Activated CD8-positive, alpha-beta memory T cell treated with anti-CD3 and anti-CD28 coated beads for 1 hour (primary cell): ENCODE data around the gene ASGR1.
"Not testable (repeated sequence)": the region's sequence is repeated elsewhere in the genome, so short reads cannot be mapped to it uniquely, and the experiment has no call there.

ENCODE experiments used
- DNase-seq, 2 donors: peaks; one replicate each; pipeline ENCODE4 v3.0.0-alpha.2; 2020; ENCODE audit warnings: low read depth in 1 of 2; ENCODE audit errors: extremely low read depth in 1 of 2

ASGR1 gene

DNA sequence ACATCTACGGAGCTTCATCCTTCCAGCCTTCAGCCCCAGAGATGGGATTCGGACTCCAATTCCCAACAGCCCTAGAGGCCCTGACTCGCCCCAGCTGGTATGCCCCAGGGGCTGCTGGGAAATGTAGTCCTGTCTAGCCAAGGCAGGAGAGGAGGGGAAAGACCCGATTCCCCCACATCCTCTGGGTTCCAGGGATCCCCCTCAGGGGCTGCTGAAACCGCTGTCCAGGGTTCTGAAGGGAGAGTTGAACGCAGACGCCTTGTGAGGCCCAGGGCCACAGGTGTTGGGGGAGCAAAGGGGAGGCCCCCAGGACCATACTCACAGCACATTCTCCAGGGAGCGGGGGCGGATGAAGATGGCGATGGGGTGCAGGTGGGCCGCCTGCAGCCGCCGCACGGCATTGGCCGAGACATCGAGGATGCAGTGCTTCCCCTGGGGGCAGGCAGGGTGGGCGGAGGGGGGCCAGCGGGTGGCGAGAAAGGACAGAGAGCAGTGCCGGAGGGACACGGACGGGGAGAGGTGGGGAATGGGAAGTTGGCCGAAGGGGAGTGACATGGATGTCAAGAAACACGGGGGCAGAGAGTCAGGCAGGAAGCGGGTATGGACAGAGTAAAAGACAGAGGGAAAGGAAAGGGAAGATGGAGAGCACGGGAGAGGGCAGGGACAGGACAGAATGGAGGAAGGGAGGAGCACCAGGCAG lies 12.6 kb upstream of the ASGR1 start:
- DNase-seq, result no peak

GRCh38 chr17:7191069-7191468 lies 11.9 kb upstream of the ASGR1 start:
- no peak for DNase-seq

DNA sequence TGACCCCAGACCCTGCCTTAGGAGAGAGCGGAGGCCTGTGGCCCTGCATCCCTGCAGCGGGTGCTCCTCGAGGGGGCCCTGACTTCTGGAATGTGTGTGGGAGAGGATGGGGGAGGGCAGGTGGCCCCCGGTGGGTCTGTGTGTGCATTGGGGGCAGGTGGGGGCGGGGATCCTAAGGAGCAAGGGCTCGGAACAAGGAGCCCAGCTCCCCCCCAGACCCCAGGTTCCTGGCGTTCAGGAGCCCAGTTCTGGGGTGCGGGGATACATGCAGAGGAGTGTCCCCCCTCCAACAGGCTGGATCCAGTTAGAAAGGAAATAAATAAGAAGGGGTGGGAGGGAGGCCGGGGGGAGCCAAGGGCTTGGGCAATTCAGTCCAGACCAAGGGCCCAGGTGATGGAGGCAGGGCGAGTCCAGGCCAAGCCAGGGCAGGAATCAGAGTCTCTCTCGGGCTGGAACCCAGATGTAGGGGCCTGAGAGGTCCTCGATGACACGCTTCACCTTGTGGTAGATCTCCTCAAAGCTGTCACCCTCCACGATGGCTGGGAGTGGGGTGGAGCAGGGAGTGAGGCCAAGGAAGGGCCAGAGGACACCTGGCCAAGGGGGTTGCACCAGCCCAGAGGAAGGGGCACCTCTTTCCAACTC lies 11.2 kb upstream of the ASGR1 start:
- no peak for DNase-seq

GRCh38 chr17:7186241-7186640 lies 7.1 kb upstream of the ASGR1 start:
- DNase-seq, result no peak

DNA sequence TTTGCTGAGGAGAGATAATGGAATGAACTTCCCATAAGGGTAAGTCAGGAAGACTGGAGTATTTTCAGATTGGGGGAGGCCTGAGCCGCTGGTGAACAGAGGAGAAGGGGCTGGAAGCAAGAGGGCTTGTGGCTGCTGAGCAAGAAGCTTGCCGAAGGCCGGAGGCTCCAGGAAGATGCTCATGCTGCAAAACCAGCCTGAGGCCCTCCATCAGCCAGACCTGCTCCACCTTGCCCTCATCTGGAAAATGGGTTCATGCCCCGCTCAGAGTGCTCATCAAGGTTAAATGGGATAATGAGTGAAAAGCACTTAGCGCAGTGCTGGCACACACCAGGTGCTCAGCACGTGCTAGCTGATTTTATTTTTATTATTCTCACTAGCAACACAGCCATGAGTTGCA lies 5.5 kb upstream of the ASGR1 start:
- no peak for DNase-seq

DNA sequence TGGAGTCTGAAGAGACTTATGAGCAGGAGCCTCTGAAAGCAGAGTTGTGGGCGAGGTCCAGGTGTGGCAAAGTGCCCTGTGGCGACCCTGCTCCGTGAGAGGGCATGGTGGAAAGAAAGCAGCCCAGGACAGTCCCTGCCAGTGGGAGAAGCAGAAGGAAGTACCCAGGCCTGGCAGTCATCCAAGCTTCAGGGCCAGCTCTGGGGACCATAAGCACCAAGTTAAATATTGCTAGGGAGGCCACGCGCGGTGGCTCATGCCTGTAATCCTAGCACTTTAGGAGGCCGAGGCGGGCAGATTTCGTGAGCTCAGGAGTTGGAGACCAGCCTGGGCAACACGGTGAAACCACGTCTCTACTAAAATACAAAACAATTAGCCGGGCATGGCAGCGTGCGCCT lies 4.9 kb upstream of the ASGR1 start:
- DNase-seq, result no peak

DNA sequence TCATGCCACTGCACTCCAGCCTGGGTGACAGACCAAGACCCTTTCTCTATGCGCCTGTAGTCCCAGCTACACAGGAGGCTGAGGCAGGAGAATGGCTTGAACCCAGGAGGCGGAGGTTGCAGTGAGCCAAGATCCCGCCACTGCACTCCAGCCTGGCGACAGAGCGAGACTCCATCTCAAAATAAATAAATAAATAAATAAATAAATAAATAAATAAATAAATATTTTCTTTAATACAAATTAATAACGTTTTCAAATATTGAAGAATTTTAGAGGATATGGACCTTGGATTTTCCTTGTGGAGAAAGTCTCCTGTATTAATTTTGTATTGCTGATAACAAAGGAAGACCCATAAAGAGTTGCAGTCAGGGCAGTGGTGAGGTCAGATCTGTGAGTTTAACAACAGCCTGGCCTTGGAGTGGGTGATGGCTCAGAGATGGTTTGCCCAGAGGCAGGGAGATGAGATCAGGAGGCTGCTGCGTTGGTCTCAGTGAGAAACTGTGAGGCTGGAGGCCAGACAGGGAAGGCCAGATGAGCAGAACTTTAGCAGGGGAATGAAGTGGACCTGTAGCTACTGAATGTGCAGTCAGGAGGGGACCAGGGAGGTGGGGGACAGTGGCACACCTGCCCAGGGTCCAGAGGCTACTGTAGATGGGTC lies 4.4 kb upstream of the ASGR1 start:
- DNase-seq, result no peak

DNA sequence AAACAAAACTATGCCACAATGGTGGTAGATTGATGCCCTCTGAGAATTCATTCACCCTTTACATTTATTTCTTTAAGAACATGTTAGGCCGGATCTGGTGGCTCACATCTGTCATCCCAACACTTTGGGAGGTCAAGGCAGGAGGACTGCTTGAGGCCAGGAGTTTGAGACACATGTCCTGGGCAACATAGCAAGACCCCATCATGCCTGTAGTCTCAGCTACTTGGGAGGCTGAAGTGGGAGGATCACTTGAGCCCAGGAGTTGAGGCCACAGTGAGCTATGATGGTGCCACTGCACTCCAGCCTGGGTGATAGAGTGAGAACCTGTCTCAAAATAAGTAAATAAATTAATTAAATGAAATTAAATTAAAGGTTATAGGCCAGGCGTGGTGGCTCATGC lies 2.9 kb upstream of the ASGR1 start:
- not testable (repeated sequence) for DNase-seq

GRCh38 chr17:7178973-7179316 lies 225 bp downstream of the ASGR1 start:
- no peak for DNase-seq

DNA sequence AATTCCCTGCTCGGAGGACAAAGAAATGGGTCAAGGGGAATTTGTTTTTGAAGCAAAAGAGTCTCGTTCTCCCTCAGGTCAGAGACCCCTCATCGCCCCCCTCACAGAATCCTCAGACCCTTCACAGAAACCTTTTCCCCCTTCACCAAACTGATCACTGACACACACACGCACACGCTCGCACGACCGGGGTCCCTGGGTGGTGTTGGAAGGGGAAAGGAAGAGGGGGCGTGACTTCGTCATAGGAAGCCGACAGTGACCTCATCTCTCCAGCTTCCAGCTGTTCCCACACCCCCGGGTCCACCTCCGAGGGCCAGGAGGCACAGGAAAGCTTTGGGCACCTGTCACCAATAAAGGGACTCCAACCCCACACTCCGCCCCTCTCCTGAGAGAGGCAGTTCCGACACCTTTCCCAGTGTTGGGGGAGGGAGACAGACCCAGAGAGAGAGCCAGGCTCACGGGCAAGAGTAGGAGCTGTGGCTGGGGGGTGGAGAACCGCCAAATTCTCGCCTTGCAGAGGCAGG lies 1.2 kb downstream of the ASGR1 start:
- no peak for DNase-seq

GRCh38 chr17:7177191-7177953 lies 1.8 kb downstream of the ASGR1 start:
- peak; percentile 14 to 35 for DNase-seq

DNA sequence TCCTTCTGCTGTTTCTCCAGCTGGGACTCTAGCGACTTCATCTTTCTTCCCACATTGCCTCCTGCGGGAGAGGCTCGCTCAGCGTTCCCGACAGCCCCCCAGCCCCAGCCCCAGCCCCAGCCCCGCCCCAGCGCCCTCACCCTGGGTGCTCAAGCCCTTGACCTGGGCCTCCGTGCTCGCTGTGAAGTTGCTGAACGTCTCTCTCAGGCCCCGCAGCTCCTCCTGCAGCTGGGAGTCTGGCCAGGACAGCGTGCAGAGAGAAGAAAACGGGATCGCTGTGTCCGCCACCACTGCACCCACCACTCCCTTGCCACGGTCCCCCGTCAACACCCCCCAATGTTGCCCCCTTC lies 2.4 kb downstream of the ASGR1 start:
- DNase-seq, result no peak

- no peak for DNase-seq
Measured at GRCh38 chr17:7176107-7176840, 2.9 kb downstream of the ASGR1 start.

DNA sequence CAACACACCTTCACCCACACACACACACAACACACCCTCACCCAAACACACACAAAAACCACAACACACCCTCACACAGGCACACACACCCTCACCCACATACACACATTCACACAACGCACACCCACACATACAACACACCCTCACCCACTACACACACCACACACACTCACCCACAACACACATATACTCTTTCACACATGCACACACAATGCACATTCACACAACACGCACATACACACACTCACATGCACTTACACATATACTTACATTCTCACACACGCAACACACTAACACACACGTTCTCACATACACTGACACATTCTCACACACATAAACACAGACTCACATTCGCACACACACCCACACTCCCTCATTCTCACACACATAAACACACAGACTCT lies 3.8 kb downstream of the ASGR1 start:
- no peak for DNase-seq

GRCh38 chr17:7174603-7175326 lies 4.4 kb downstream of the ASGR1 start:
- DNase-seq, result no peak

DNA sequence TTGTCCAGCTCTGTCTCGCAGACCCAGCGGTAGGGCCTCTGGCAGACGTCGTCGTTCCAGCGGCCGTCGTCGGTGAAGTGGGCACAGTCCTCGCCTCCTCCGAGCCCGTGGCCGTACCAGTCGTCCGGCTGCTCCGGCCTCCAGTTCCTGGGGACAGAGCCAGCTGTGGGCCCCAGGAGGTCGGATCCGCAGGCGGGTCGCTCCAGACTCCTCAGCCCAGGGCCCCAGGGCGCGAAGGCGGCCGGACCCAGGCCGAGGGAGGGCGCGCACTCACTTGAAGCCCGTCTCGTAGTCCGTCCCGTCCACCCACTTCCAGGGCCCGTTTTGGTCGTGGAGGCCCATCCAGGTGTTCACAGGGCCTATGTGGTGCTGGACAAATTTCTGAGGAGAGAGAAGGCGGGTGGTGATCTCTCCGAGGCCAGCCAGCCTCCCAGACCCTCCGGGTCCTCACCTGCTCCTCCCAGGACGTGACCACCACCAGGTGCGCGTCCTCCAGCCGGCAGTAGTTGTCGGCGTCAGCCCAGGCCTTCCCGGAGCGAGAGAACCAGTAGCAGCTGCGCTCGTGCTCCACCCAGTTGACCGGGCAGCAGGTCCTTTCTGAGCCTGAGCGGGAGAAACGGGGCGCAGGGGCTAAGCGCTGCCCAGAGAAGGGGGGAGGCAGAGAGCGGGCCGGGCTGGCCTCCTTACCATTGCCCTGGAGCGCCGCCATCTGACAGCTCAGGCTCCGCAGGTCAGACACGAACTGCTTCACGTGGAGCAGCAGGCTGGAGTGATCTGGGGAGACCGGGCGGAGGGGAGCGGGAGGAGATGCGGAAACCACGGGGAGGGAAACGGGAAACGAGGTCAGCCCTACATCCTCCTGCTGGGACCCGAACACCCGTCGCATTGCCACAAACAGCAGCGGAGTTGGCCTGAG lies 5.2 kb downstream of the ASGR1 start:
- DNase-seq, result peak in 1 of 2 donors; percentile 17

DNA sequence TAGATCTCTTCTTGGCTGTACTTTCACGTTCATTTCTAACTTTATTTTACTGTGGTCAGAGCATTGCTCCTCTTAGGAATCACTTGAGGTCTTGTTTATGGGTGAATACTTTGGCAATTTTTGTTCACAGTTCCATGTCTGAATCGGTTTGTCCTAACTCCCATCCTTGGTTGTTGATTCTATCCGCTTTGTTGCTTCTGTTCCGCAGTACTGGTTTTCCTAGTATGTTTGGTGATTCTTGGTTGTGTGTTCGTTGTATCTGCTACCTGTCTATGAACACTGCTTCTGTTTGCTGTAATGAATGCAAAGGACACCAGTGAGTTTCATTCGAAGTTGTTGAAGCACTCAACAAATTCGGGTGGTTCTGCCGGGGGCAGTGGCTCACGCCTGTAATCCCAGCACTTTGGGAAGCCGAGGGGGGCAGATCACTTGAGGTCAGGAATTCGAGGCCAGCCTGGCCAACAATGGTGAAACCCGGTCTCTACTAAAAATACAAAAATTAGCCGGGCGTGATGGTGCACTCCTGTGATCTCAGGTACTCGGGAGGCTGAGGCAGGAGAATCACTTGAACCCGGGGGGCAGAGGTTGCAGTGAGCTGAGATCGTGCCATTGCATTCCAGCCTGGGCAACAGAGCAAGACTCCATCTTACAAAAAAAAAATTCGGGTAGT lies 6.5 kb downstream of the ASGR1 start:
- not testable (repeated sequence) for DNase-seq

DNA sequence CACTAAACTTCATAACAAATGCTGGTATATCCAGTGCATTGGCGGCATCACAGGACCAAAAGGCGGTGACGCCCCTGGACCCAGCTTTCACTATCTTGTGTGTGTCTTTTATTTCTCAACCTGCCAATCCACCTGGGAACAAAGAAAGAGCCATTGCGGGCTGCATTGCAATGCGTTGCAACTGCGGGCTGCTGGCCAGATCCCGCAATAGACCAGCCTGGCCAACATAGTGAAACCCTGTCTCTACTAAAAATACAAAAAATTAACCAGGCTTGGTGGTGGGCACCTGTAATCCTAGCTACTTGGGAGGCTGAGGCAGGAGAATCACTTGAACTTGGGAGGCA lies 9.6 kb downstream of the ASGR1 start:
- not testable (repeated sequence) for DNase-seq
